ENCODE results near the gene DOCK9. TPM values are rescaled to one million over a fixed set of nuclear protein-coding genes. Genes with fewer than 3 reads are reported as not detected.

The DOCK9 gene
- total RNA-seq, 1 experiment from 2014 or later: 36.6 TPM

DNA sequence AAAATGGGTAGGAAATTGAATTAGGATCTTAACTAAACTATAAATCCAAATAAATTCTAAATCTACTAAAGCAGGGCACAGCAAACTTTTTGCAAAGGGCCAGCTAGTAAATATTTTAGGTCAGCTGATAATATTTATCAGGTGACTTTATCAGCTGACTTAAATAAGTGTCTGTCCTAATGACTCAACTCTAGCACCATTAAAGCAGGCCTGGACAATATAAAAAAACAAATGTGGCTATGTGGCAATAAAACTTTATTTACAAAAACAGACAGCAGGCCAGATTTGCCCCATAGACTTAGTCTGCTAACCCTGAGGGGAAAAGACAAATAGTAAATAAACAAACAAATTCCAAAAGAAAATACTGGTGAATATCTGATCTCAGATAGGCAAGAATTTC is 27.7 kb upstream of the DOCK9 start (continued):
- TF ChIP-seq, protein P1, sequence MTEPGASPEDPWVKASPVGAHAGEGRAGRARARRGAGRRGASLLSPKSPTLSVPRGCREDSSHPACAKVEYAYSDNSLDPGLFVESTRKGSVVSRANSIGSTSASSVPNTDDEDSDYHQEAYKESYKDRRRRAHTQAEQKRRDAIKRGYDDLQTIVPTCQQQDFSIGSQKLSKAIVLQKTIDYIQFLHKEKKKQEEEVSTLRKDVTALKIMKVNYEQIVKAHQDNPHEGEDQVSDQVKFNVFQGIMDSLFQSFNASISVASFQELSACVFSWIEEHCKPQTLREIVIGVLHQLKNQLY (CRISPR knock-in tag; IDR thresholded peaks at IDR 0.05): no peak
- TF ChIP-seq, protein P2, sequence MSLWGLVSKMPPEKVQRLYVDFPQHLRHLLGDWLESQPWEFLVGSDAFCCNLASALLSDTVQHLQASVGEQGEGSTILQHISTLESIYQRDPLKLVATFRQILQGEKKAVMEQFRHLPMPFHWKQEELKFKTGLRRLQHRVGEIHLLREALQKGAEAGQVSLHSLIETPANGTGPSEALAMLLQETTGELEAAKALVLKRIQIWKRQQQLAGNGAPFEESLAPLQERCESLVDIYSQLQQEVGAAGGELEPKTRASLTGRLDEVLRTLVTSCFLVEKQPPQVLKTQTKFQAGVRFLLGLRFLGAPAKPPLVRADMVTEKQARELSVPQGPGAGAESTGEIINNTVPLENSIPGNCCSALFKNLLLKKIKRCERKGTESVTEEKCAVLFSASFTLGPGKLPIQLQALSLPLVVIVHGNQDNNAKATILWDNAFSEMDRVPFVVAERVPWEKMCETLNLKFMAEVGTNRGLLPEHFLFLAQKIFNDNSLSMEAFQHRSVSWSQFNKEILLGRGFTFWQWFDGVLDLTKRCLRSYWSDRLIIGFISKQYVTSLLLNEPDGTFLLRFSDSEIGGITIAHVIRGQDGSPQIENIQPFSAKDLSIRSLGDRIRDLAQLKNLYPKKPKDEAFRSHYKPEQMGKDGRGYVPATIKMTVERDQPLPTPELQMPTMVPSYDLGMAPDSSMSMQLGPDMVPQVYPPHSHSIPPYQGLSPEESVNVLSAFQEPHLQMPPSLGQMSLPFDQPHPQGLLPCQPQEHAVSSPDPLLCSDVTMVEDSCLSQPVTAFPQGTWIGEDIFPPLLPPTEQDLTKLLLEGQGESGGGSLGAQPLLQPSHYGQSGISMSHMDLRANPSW (CRISPR knock-in tag; conservative IDR thresholded peaks at IDR 0.05; ENCODE audit: low read depth): no peak

DNA sequence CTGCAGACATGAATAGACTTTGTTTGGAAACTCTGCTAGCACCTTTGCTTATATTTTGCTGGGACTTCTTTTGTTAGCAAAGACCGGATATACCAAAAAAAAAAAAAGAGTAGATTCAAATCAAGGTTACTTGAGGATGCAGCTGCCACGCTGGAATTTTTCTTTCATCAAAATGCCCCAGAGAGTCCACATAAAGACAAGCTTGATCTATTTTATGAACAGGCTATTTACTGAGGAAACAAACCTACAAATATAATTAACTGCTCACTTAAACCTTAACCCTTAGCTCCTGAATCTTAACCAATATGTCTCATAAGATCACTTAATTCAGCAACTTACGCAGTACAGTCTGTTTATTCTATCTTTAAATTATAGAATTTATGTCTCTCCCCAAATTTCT is 27.1 kb upstream of the DOCK9 start:
- ATAC-seq (no peak), DNase-seq (ENCODE audit: low spot score) (no peak)
- ChIA-PET CTCF (no interaction called here), POLR2A (no interaction called here)
- no peaks in the 10 kb centered on the region for H3K9me3 Mint-ChIP-seq
- no peak for TF ChIP-seq ZNF423 (CRISPR knock-in tag; IDR thresholded peaks at IDR 0.05)
- no peak for TF ChIP-seq OVOL2 (CRISPR knock-in tag; IDR thresholded peaks at IDR 0.05; ENCODE audit: borderline replicate concordance)
- TF ChIP-seq, protein P3, sequence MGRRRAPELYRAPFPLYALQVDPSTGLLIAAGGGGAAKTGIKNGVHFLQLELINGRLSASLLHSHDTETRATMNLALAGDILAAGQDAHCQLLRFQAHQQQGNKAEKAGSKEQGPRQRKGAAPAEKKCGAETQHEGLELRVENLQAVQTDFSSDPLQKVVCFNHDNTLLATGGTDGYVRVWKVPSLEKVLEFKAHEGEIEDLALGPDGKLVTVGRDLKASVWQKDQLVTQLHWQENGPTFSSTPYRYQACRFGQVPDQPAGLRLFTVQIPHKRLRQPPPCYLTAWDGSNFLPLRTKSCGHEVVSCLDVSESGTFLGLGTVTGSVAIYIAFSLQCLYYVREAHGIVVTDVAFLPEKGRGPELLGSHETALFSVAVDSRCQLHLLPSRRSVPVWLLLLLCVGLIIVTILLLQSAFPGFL (CRISPR knock-in tag; IDR thresholded peaks at IDR 0.05; ENCODE audit: borderline replicate concordance): no peak
- TF ChIP-seq ZNF317 (CRISPR knock-in tag; IDR thresholded peaks at IDR 0.05; ENCODE audit: borderline replicate concordance, low read depth): no peak
- TF ChIP-seq KAT7 (CRISPR knock-in tag; IDR thresholded peaks at IDR 0.05; ENCODE audit: borderline replicate concordance): no peak
- TF ChIP-seq, protein P4, sequence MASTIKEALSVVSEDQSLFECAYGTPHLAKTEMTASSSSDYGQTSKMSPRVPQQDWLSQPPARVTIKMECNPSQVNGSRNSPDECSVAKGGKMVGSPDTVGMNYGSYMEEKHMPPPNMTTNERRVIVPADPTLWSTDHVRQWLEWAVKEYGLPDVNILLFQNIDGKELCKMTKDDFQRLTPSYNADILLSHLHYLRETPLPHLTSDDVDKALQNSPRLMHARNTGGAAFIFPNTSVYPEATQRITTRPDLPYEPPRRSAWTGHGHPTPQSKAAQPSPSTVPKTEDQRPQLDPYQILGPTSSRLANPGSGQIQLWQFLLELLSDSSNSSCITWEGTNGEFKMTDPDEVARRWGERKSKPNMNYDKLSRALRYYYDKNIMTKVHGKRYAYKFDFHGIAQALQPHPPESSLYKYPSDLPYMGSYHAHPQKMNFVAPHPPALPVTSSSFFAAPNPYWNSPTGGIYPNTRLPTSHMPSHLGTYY (CRISPR knock-in tag; IDR thresholded peaks at IDR 0.05): no peak
- TF ChIP-seq CBFB (CRISPR knock-in tag; IDR thresholded peaks at IDR 0.05; ENCODE audit: low read depth): no peak
- no peak for TF ChIP-seq SP1 (CRISPR knock-in tag; conservative IDR thresholded peaks at IDR 0.05)
- TF ChIP-seq ETV6 (CRISPR knock-in tag; IDR thresholded peaks at IDR 0.05): no peak
- TF ChIP-seq NFATC4 (CRISPR knock-in tag; IDR thresholded peaks at IDR 0.05): no peak
- TF ChIP-seq, protein P5, sequence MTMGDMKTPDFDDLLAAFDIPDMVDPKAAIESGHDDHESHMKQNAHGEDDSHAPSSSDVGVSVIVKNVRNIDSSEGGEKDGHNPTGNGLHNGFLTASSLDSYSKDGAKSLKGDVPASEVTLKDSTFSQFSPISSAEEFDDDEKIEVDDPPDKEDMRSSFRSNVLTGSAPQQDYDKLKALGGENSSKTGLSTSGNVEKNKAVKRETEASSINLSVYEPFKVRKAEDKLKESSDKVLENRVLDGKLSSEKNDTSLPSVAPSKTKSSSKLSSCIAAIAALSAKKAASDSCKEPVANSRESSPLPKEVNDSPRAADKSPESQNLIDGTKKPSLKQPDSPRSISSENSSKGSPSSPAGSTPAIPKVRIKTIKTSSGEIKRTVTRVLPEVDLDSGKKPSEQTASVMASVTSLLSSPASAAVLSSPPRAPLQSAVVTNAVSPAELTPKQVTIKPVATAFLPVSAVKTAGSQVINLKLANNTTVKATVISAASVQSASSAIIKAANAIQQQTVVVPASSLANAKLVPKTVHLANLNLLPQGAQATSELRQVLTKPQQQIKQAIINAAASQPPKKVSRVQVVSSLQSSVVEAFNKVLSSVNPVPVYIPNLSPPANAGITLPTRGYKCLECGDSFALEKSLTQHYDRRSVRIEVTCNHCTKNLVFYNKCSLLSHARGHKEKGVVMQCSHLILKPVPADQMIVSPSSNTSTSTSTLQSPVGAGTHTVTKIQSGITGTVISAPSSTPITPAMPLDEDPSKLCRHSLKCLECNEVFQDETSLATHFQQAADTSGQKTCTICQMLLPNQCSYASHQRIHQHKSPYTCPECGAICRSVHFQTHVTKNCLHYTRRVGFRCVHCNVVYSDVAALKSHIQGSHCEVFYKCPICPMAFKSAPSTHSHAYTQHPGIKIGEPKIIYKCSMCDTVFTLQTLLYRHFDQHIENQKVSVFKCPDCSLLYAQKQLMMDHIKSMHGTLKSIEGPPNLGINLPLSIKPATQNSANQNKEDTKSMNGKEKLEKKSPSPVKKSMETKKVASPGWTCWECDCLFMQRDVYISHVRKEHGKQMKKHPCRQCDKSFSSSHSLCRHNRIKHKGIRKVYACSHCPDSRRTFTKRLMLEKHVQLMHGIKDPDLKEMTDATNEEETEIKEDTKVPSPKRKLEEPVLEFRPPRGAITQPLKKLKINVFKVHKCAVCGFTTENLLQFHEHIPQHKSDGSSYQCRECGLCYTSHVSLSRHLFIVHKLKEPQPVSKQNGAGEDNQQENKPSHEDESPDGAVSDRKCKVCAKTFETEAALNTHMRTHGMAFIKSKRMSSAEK (CRISPR knock-in tag; IDR thresholded peaks at IDR 0.05; ENCODE audit: borderline replicate concordance): no peak
- no peak for TF ChIP-seq ZNF396 (CRISPR knock-in tag; IDR thresholded peaks at IDR 0.05; ENCODE audit: borderline replicate concordance)
- TF ChIP-seq, protein P6, sequence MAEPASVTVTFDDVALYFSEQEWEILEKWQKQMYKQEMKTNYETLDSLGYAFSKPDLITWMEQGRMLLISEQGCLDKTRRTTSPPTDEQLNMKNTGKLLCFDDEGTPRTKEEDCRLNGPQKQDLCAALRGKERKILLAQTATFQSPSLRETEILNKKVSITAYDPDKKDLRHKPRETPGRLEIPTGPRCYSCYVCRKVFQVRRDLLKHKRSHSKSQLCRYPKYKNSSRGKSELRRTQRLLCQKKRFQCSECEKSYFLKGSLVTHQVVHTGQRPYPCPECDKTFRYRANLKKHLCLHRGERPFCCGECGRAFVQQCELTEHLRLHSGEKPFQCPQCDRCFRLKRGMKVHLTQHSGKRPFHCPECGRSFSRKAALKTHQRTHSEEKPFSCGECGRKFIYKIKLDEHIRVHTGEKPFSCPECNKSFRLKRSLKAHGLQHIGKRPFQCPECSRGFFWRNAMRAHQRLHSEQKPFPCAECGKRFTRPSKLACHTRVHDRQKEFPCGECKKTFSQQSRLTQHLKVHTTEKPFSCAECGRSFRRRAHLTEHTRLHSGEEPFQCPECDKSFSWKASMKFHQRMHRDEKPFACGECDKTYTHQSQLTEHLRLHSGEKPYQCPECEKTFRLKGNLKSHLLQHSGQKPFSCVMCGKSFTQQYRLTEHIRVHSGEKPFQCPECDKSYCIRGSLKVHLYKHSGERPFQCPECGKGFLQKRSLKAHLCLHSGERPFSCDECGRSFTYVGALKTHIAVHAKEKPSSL (CRISPR knock-in tag; conservative IDR thresholded peaks at IDR 0.05): no peak
- no peaks in the 10 kb centered on the region for H3K36me3 Mint-ChIP-seq
- H3K4me1 Mint-ChIP-seq: peaks cover 28% of the 10 kb centered on the region
- H3K27me3 Mint-ChIP-seq (ENCODE audit: low read depth): no peaks in the 10 kb centered on the region
- H3K27ac Mint-ChIP-seq: no peak overlapping the region
- H3K4me3 Mint-ChIP-seq: no peak overlapping the region

Data from WTC11 (cell line).